Activated CD4-positive, alpha-beta T cell treated with anti-CD3 and anti-CD28 coated beads, Interleukin-2, Interleukin-6, amounts not matched to agents 100 ng/mL and 50 ng/mL, durations not matched to agents 16 hours and 8 hours (primary cell): ENCODE results near the gene CEMIP2.

ENCODE experiments used
- DNase-seq: peaks from one replicate; pipeline ENCODE4 v3.0.0-alpha.2; 2020

Gene CEMIP2

DNA sequence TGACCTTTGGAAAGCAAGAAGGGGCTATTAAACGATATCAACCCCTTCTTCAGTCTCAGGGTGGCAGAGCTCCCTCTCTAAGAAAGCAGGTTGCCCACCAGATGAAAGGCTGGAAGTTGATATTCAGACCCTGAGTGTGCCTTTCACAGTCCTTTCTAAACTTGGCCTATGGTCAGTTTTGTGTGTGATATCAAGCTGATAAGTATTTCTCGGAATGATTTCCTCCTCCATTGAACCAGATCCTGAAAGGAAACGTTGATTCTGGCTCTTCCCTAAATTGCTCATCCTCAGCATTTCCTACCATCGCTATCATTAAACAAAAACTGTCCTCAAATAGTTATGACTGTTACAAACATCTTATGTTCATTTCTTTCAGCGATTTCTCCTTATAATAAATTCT lies 130.4 kb downstream of the CEMIP2 start:
- DNase-seq, result no peak

DNA sequence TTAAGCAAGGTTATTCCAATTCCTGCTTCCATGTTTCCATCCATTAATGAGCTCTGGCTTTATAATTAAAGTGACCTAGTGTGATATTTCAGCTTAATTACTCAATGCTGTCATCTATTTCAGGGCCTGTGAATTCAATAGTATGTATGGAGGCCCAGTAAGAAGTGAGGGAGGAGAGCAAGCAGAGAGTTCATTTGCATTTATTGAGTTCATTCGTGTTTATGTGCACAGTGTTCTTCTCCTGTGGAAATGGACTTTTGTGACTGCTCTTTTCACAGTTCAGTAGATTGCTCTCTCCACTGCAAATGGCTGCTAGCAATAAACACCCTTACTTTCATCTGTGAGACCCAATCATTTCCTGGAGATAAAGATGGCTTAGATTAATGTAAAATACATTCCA lies 130.9 kb downstream of the CEMIP2 start:
- DNase-seq, result no peak

DNA sequence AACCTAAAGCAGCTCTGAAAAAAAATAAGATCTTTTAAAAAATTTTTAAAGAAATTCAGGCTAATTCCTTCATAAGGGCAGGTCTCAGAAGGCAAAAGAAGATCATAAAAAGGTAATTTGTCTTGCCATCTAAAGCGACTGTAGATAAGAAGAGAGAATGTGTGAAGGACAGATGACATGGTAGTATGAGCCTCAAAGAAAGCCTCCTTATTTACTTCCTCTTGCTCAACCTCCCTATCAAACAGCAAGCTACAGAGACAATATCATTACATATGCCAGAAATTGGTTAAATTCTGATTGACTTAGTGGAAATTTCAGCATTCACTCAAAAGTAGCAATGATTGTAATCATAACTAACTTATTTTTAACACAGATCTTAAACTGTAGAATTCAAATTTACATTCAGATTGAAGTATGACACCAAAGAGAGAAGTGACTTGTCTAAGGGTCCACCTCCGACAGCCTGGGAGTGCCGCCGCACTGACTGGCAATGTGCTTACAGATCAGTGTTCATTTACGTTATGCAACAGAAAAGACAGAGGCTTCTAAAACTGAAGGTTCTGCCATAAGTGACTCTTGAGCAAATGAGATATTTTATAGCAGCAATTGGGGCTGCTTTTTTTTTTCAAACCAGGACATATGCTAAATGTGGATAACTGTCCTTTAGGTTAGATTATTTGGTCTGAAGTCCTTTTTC lies 132.0 kb downstream of the CEMIP2 start:
- DNase-seq, result no peak

DNA sequence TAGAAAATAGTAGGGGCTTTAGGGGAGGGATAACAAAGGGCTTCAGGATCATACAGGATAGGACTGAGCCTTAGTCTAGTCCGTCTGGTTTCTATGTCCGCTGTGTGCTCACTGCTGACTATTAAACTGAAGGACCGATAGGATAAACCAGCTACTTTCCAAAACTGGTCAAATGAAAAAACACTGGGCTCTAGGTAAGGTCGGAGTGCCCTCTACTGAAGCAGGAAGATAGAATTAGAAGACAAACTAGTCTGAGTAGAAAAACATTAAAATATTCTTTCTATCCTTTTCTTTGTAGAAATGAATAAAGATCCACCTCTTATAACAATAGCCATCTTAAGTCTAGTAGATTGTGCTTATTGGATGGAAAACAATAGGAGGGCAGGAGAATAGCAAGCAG lies 133.6 kb downstream of the CEMIP2 start:
- no peak for DNase-seq
